ENCODE measurements around the gene SUMF1.

The SUMF1 gene

DNA sequence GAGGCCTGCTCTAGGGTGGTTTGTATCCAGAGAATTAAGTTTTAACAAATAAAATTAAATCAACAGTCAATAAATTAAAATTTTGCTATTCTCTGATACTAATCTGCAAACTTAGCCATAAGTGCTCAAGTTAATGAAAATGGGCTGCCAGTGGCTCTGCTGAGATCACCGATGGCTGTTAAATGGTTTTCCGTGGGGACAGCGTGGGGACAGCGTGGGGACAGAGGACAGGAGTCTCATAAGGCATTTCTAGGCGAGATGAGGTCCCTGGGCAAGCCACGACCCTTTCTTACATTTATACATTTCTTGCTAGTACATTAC is 110.9 kb downstream of the SUMF1 start:
- DNase-seq (ENCODE audit: low spot score): no peak
- TF ChIP-seq CTCF (IDR thresholded peaks at IDR 0.05; ENCODE audit: extremely low read depth, insufficient read depth, missing control alignments): no peak
- in situ Hi-C loops (cut with MboI; ENCODE audit: low pct_unique_long_range_greater_than_20kb, low sequenced_read_pairs, unreplicated experiment): loop anchor here (10.0 kb wide), 1 partner anchor 279 kb away; no protein-coding TSS in a partner anchor

DNA sequence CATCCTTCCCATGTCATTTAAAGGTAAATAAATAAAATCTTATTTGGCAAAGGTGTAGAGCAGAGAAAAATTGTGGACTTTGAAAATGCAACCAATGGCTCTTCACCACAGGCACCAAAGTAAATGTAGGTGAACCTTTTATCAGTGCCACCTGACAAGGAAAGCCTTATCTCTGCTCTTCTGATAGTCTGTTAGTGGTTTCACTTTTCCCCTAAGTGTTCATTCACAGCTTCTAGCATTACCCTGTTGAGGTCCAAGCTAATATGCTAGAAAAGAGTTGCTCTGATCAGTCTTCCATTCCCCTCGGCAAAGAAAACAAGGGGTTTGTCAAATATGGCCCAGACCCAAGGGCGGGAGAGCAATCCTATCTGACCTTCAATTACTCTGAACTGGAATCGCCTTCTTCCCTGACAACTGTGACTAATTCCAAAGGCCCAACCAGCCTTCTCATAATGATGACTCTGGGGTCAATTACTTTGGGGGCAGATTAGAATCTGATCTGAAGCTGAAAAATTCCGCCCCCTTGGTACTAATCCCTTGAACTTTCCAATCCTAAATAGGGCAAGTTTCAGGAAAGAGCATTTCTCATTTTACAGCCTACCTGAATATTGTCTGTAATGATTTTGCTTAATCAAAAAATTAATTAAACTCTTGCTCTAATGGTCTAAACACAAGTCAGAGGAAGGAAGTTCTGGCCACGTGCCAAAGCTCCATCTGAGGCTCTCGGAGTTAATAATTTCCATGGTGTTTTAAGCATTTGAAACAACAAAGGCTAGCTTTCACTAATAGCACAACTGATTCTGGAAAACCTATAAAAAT is 111.5 kb downstream of the SUMF1 start:
- no peak for TF ChIP-seq CTCF (IDR thresholded peaks at IDR 0.05; ENCODE audit: extremely low read depth, insufficient read depth, missing control alignments)
- in situ Hi-C loops (cut with MboI; ENCODE audit: low pct_unique_long_range_greater_than_20kb, low sequenced_read_pairs, unreplicated experiment): loop anchor here (10.0 kb wide), 1 partner anchor 279 kb away; no protein-coding TSS in a partner anchor
- no peak for DNase-seq (ENCODE audit: low spot score)

- DNase-seq (ENCODE audit: low spot score): no peak
- TF ChIP-seq CTCF (IDR thresholded peaks at IDR 0.05; ENCODE audit: extremely low read depth, insufficient read depth, missing control alignments): no peak
- in situ Hi-C loops (cut with MboI; ENCODE audit: low pct_unique_long_range_greater_than_20kb, low sequenced_read_pairs, unreplicated experiment): loop anchor here (10.0 kb wide), 1 partner anchor 283 kb away; no protein-coding TSS in a partner anchor
These were observed 115.2 kb downstream of the SUMF1 start for GRCh38 chr3:4351872-4352271.

- in situ Hi-C loops (cut with MboI; ENCODE audit: low pct_unique_long_range_greater_than_20kb, low sequenced_read_pairs, unreplicated experiment): loop anchor here (10.0 kb wide), 1 partner anchor 283 kb away; no protein-coding TSS in a partner anchor
- peak; percentile 40 for DNase-seq (ENCODE audit: low spot score)
- TF ChIP-seq CTCF (IDR thresholded peaks at IDR 0.05; ENCODE audit: extremely low read depth, insufficient read depth, missing control alignments): no peak
These were observed 115.8 kb downstream of the SUMF1 start for GRCh38 chr3:4351164-4351855.

GRCh38 chr3:4350789-4351163 is 116.3 kb downstream of the SUMF1 start:
- TF ChIP-seq CTCF (IDR thresholded peaks at IDR 0.05; ENCODE audit: extremely low read depth, insufficient read depth, missing control alignments): peak; percentile 68
- peak; percentile 66 for DNase-seq (ENCODE audit: low spot score)
- in situ Hi-C loops (cut with MboI; ENCODE audit: low pct_unique_long_range_greater_than_20kb, low sequenced_read_pairs, unreplicated experiment): loop anchor here (10.0 kb wide), 1 partner anchor 284 kb away; no protein-coding TSS in a partner anchor

GRCh38 chr3:4343258-4343657 is 123.8 kb downstream of the SUMF1 start:
- TF ChIP-seq CTCF (IDR thresholded peaks at IDR 0.05; ENCODE audit: extremely low read depth, insufficient read depth, missing control alignments): no peak
- in situ Hi-C loops (cut with MboI; ENCODE audit: low pct_unique_long_range_greater_than_20kb, low sequenced_read_pairs, unreplicated experiment): loop anchor here (25.0 kb wide), 1 partner anchor 719 kb away; no protein-coding TSS in a partner anchor
- no peak for DNase-seq (ENCODE audit: low spot score)

Measured in GM13977 (cell line).